Panc1 (cell line): Measurements from ENCODE around the gene CAMK1D. TPM values are rescaled to one million over a fixed set of nuclear protein-coding genes. Genes with fewer than 3 reads are reported as not detected.

Experiments used
- ATAC-seq: fragments of 200-7000 bp; cut with Tn5 transposase; 2 replicates; pipeline ENCODE4 v1.9.1; 2020; ENCODE audit warnings: mild to moderate bottlenecking, moderate library complexity
- BruUV-seq: library from RNA; stranded (reverse); fragments of 400-500 nt; replicated peaks from 2 replicates; lab custom pipeline; 2021; lab: Mats Ljungman, UMichigan
- CTCF ChIA-PET: fragments of 300-600 bp; sonication (Branson Sonifier 250); formaldehyde crosslinking; loops from one replicate; lab custom pipeline; 2022; ENCODE audit warnings: antibody characterized with exemption; lab: Charles Lee
- POLR2A ChIA-PET: fragments of 300-600 bp; sonication (Branson Sonifier 250); formaldehyde crosslinking; loops from one replicate; lab custom pipeline; 2022; ENCODE audit warnings: antibody characterized with exemption; lab: Charles Lee
- DNase-seq: peaks from one replicate; pipeline ENCODE4 v3.0.0-alpha.2; 2010; ENCODE audit warnings: low read depth, low spot score
- H3K27ac ChIP-seq: 2 replicates; pipeline ENCODE4 v1.5.1; 2011; ENCODE audit warnings: mild to moderate bottlenecking, low read length, inconsistent platforms
- H3K27me3 ChIP-seq: fragments of 200-500 bp; sonication (Bioruptor generic); 2 replicates; pipeline ENCODE4 v1.6.0; 2014; ENCODE audit warnings: low read length, inconsistent platforms; ENCODE audit not compliant: control insufficient read depth, insufficient read depth
- H3K36me3 ChIP-seq: fragments of 200-500 bp; sonication (Bioruptor generic); 2 replicates; pipeline ENCODE4 v1.5.1; 2014; ENCODE audit warnings: inconsistent platforms, mild to moderate bottlenecking, low read length, moderate library complexity; ENCODE audit not compliant: control insufficient read depth, insufficient read depth
- H3K4me1 ChIP-seq: 2 replicates; pipeline ENCODE4 v1.5.1; 2011; ENCODE audit warnings: inconsistent platforms, mild to moderate bottlenecking, low read length, moderate library complexity; ENCODE audit not compliant: control insufficient read depth, insufficient read depth
- H3K4me3 ChIP-seq, 2 experiments: 2 replicates each; pipeline ENCODE4 v1.5.1; 2011 to 2012; ENCODE audit warnings: low read depth in 2 of 2, low read length in 2 of 2, mild to moderate bottlenecking in 2 of 2, inconsistent platforms in 1 of 2, moderate library complexity in 1 of 2
- H3K9me3 ChIP-seq: fragments of 200-500 bp; sonication (Bioruptor generic); 2 replicates; pipeline ENCODE4 v1.5.1; 2014; ENCODE audit warnings: low read depth, mild to moderate bottlenecking, inconsistent platforms, low read length, moderate library complexity; ENCODE audit not compliant: control insufficient read depth, insufficient read depth
- CTCF ChIP-seq: fragments of 450-650 bp; IDR thresholded peaks from 2 replicates; pipeline ENCODE4 v1.5.1; 2017; ENCODE audit warnings: mild to moderate bottlenecking
- POLR2AphosphoS5 ChIP-seq: IDR thresholded peaks from 2 replicates; pipeline ENCODE4 v1.6.1; 2012; ENCODE audit warnings: mild to moderate bottlenecking, low read depth, low read length, moderate library complexity
- SIN3A ChIP-seq: IDR thresholded peaks from 2 replicates; pipeline ENCODE4 v1.6.1; 2012; ENCODE audit warnings: low read depth, mild to moderate bottlenecking, low read length, moderate library complexity, borderline replicate concordance; ENCODE audit not compliant: insufficient read depth
- TCF7L2 ChIP-seq: IDR thresholded peaks from 2 replicates; pipeline ENCODE4 v1.6.1; 2011; ENCODE audit warnings: mild to moderate bottlenecking, low read depth, low read length, inconsistent platforms
- in situ Hi-C: cut with HindIII; loops from 2 replicates; pipeline ENCODE4 v1.10.0; 2016; ENCODE audit warnings: low sequenced_read_pairs, low pct_unique_long_range_greater_than_20kb
- intact Hi-C: fragments of 100-400 bp; cut with micrococcal nuclease; formaldehyde crosslinking; loops from one replicate; pipeline ENCODE4 v1.10.0; 2022; ENCODE audit not compliant: unreplicated experiment
- total RNA-seq: library from RNA; stranded (reverse); gene quantifications from one replicate; pipeline ENCODE4 v1.2.1, GENCODE V29; 2021; ENCODE audit not compliant: unreplicated experiment
- TF ChIP-seq, protein P1 (sequence below), 2 experiments: IDR thresholded peaks; 2 replicates each; pipeline ENCODE4 v1.6.1; 2011 to 2012; ENCODE audit warnings: low read depth in 2 of 2, control low read depth in 1 of 2, low read length in 1 of 2, mild to moderate bottlenecking in 1 of 2, moderate library complexity in 1 of 2; ENCODE audit not compliant: insufficient read depth in 1 of 2

The CAMK1D gene
- total RNA-seq, 1 experiment from 2014 or later, result 5.7 TPM

DNA sequence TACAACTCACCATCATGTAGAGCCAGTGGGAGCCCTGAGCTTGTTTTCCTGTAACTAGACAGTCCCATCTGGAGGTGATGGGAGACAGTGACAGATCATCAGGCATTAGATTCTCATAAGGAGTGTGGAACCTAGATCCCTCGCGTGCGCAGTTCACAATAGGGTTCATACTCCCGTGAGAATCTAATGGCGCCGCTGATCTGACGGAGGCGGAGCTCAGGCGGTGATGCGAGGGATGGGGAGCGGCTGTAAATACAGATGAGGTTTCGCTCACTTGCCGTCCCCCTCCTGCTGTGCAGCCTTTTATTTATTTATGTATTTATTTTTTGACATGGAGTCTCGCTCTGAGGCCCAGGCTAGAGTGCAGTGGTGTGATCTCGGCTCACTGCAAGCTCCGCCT lies 139.3 kb downstream of the CAMK1D start:
- in situ Hi-C loops, result no loop called here
- DNase-seq, result no peak
- intact Hi-C loops, result no loop called here
- Histone ChIP-seq H3K27me3 (no peaks in the 10 kb centered on the region), H3K9me3 (no peaks in the 10 kb centered on the region), H3K4me1 (no peaks in the 10 kb centered on the region), H3K4me3 (no peak overlapping the region), H3K27ac (no peak overlapping the region), H3K36me3 (no peaks in the 10 kb centered on the region)
- ATAC-seq, result no peak
- TF ChIP-seq SIN3A (no peak), TCF7L2 (no peak), POLR2AphosphoS5 (no peak), CTCF (no peak)
- TF ChIP-seq, protein P1, sequence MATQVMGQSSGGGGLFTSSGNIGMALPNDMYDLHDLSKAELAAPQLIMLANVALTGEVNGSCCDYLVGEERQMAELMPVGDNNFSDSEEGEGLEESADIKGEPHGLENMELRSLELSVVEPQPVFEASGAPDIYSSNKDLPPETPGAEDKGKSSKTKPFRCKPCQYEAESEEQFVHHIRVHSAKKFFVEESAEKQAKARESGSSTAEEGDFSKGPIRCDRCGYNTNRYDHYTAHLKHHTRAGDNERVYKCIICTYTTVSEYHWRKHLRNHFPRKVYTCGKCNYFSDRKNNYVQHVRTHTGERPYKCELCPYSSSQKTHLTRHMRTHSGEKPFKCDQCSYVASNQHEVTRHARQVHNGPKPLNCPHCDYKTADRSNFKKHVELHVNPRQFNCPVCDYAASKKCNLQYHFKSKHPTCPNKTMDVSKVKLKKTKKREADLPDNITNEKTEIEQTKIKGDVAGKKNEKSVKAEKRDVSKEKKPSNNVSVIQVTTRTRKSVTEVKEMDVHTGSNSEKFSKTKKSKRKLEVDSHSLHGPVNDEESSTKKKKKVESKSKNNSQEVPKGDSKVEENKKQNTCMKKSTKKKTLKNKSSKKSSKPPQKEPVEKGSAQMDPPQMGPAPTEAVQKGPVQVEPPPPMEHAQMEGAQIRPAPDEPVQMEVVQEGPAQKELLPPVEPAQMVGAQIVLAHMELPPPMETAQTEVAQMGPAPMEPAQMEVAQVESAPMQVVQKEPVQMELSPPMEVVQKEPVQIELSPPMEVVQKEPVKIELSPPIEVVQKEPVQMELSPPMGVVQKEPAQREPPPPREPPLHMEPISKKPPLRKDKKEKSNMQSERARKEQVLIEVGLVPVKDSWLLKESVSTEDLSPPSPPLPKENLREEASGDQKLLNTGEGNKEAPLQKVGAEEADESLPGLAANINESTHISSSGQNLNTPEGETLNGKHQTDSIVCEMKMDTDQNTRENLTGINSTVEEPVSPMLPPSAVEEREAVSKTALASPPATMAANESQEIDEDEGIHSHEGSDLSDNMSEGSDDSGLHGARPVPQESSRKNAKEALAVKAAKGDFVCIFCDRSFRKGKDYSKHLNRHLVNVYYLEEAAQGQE (IDR thresholded peaks at IDR 0.05; ENCODE audit: insufficient read depth in 1 of 2, low read depth in 2 of 2, low read length in 1 of 2), result no peak
- POLR2A ChIA-PET, result no interaction called here
- CTCF ChIA-PET, result no interaction called here
- no TSS peak for BruUV-seq

- in situ Hi-C loops, result no loop called here
- DNase-seq, result no peak
- ChIA-PET CTCF (no interaction called here), POLR2A (interaction anchor here (0.6 kb wide), 1 partner anchor 143 kb away, joined by 13 read pairs; no protein-coding TSS in a partner anchor)
- ATAC-seq, result no peak; the same call in 1 of the 2 replicates
- BruUV-seq, result no TSS peak
- Histone ChIP-seq H3K9me3 (no peaks in the 10 kb centered on the region), H3K27me3 (no peaks in the 10 kb centered on the region), H3K36me3 (no peaks in the 10 kb centered on the region), H3K4me1 (no peaks in the 10 kb centered on the region), H3K4me3 (no peak overlapping the region), H3K27ac (no peak overlapping the region)
- no peak for TF ChIP-seq CTCF
- TF ChIP-seq POLR2AphosphoS5, result no peak
- TF ChIP-seq SIN3A, result no peak
- TF ChIP-seq, protein P1 (IDR thresholded peaks at IDR 0.05; ENCODE audit: insufficient read depth in 1 of 2, low read depth in 2 of 2, low read length in 1 of 2), result no peak
- TF ChIP-seq TCF7L2, result no peak
- intact Hi-C loops, result no loop called here
Observed at GRCh38 chr10:12489357-12489756, 140.0 kb downstream of the CAMK1D start.
